IMR-90 (cell line): ENCODE data around the gene OSTF1. TPM values are rescaled to one million over a fixed set of nuclear protein-coding genes. Genes with fewer than 3 reads are reported as not detected.

Experiments used
- ATAC-seq: fragments of 200-7000 bp; cut with Tn5 transposase; 2 replicates; pipeline ENCODE4 v1.9.1; 2020; ENCODE audit warnings: low read depth, mild to moderate bottlenecking, moderate library complexity
- BruUV-seq: library from RNA; stranded (reverse); fragments of 400-500 nt; replicated peaks from 2 replicates; lab custom pipeline; 2021; lab: Mats Ljungman, UMichigan
- CTCF ChIA-PET: fragments of 300-600 bp; formaldehyde crosslinking; extraction: SDS; loops from one replicate; lab custom pipeline; 2021; ENCODE audit warnings: antibody characterized with exemption; lab: Yijun Ruan, JAX
- POLR2A ChIA-PET: fragments of 300-600 bp; sonication (Branson Sonifier 250); formaldehyde crosslinking; loops from one replicate; lab custom pipeline; 2022; ENCODE audit warnings: antibody characterized with exemption; ENCODE audit not compliant: unreplicated experiment; lab: Charles Lee
- DNase-seq: peaks from one replicate; pipeline ENCODE4 v3.0.0; 2013
- H2AFZ ChIP-seq: replicated peaks from 2 replicates; pipeline ENCODE3; 2013; ENCODE audit warnings: low read length, mild to moderate bottlenecking; ENCODE audit not compliant: poor library complexity
- H2AK5ac ChIP-seq: 2 replicates; pipeline ENCODE4 v1.6.1; 2013; ENCODE audit warnings: low read depth, low read length, inconsistent platforms
- H2AK9ac ChIP-seq: replicated peaks from 2 replicates; pipeline ENCODE3; 2013; ENCODE audit warnings: mild to moderate bottlenecking, low read depth, low read length, moderate library complexity; ENCODE audit not compliant: poor library complexity
- H2BK120ac ChIP-seq: 2 replicates; pipeline ENCODE4 v1.6.1; 2013; ENCODE audit warnings: low read depth, low read length, inconsistent platforms
- H2BK15ac ChIP-seq: 3 replicates; pipeline ENCODE4 v1.6.1; 2013; ENCODE audit warnings: low read depth, low read length, inconsistent platforms
- H2BK20ac ChIP-seq: 2 replicates; pipeline ENCODE4 v1.6.1; 2013; ENCODE audit warnings: low read depth, mild to moderate bottlenecking, inconsistent platforms, low read length, moderate library complexity
- H2BK5ac ChIP-seq: 2 replicates; pipeline ENCODE4 v1.6.1; 2013; ENCODE audit warnings: mild to moderate bottlenecking, low read depth, low read length, inconsistent platforms; ENCODE audit not compliant: poor library complexity, severe bottlenecking
- H3K14ac ChIP-seq: replicated peaks from 2 replicates; pipeline ENCODE4 v1.6.1; 2013; ENCODE audit warnings: low read depth, low read length, inconsistent platforms
- H3K18ac ChIP-seq: 2 replicates; pipeline ENCODE4 v1.6.1; 2013; ENCODE audit warnings: low read depth, low read length, control low read depth
- H3K23ac ChIP-seq: 2 replicates; pipeline ENCODE4 v1.6.1; 2013; ENCODE audit warnings: low read depth, low read length, inconsistent platforms
- H3K27ac ChIP-seq: 2 replicates; pipeline ENCODE4 v1.5.1; 2013; ENCODE audit warnings: mild to moderate bottlenecking, control low read depth, low read length; ENCODE audit not compliant: insufficient read depth
- H3K27me3 ChIP-seq: 2 replicates; pipeline ENCODE4 v1.6.1; 2013; ENCODE audit warnings: low read length; ENCODE audit not compliant: control insufficient read depth, insufficient read depth
- H3K36me3 ChIP-seq: 2 replicates; pipeline ENCODE4 v1.6.1; 2013; ENCODE audit warnings: low read length, mixed read lengths; ENCODE audit not compliant: control insufficient read depth, insufficient read depth
- H3K4ac ChIP-seq: 2 replicates; pipeline ENCODE4 v1.6.1; 2013; ENCODE audit warnings: low read depth, low read length, inconsistent platforms
- H3K4me1 ChIP-seq: 2 replicates; pipeline ENCODE4 v1.6.1; 2013; ENCODE audit warnings: low read length, mixed read lengths; ENCODE audit not compliant: control insufficient read depth, insufficient read depth
- H3K4me2 ChIP-seq: 2 replicates; pipeline ENCODE4 v1.6.1; 2013; ENCODE audit warnings: low read depth, mild to moderate bottlenecking, control low read depth, low read length, moderate library complexity
- H3K4me3 ChIP-seq: 2 replicates; pipeline ENCODE4 v1.5.1; 2013; ENCODE audit warnings: low read depth, mild to moderate bottlenecking, control low read depth, low read length, moderate library complexity; ENCODE audit not compliant: insufficient read depth
- H3K56ac ChIP-seq: 2 replicates; pipeline ENCODE4 v1.6.1; 2013; ENCODE audit warnings: low read length, inconsistent platforms; ENCODE audit not compliant: insufficient read depth; ENCODE audit errors: extremely low read depth
- H3K79me1 ChIP-seq, 2 experiments: 2 replicates each; pipeline ENCODE4 v1.6.1; 2013; ENCODE audit warnings: low read length in 2 of 2, inconsistent platforms in 1 of 2, low read depth in 1 of 2
- H3K9ac ChIP-seq: 2 replicates; pipeline ENCODE4 v1.6.1; 2013; ENCODE audit warnings: low read depth, low read length, control low read depth
- H3K9me1 ChIP-seq: 2 replicates; pipeline ENCODE4 v1.6.1; 2013; ENCODE audit warnings: low read length, inconsistent platforms; ENCODE audit not compliant: insufficient read depth
- H3K9me3 ChIP-seq: 2 replicates; pipeline ENCODE4 v1.6.1; 2013; ENCODE audit warnings: low read length; ENCODE audit not compliant: control insufficient read depth, insufficient read depth
- H4K20me1 ChIP-seq: 2 replicates; pipeline ENCODE4 v1.6.1; 2013; ENCODE audit warnings: low read length, inconsistent platforms; ENCODE audit not compliant: insufficient read depth
- H4K5ac ChIP-seq: 2 replicates; pipeline ENCODE4 v1.6.1; 2013; ENCODE audit warnings: mild to moderate bottlenecking, low read depth, low read length, control low read depth
- H4K8ac ChIP-seq, 2 experiments: 2 replicates each; pipeline ENCODE4 v1.6.1; 2013; ENCODE audit warnings: low read depth in 2 of 2, low read length in 2 of 2, control low read depth in 1 of 2, inconsistent platforms in 1 of 2
- H4K91ac ChIP-seq: 2 replicates; pipeline ENCODE4 v1.6.1; 2013; ENCODE audit warnings: low read depth, low read length, inconsistent platforms; ENCODE audit not compliant: insufficient read depth
- CEBPB ChIP-seq: IDR thresholded peaks from 2 replicates; pipeline ENCODE4 v1.6.1; 2012; ENCODE audit warnings: low read depth, low read length, improper control_type of control experiment
- CHD1 ChIP-seq: IDR thresholded peaks from 2 replicates; pipeline ENCODE4 v1.6.1; 2012; ENCODE audit warnings: low read depth, low read length, improper control_type of control experiment
- MAFK ChIP-seq: IDR thresholded peaks from 2 replicates; pipeline ENCODE4 v1.6.1; 2012; ENCODE audit warnings: low read depth, low read length, improper control_type of control experiment
- MAZ ChIP-seq: IDR thresholded peaks from 2 replicates; pipeline ENCODE4 v1.6.1; 2012; ENCODE audit warnings: low read depth, mild to moderate bottlenecking, low read length, improper control_type of control experiment, moderate library complexity, borderline replicate concordance
- NFE2L2 ChIP-seq: fragments of 150-350 bp; IDR thresholded peaks from 2 replicates; pipeline ENCODE4 v1.6.1; 2016; ENCODE audit warnings: low read depth, mild to moderate bottlenecking, low read length
- POLR2A ChIP-seq: IDR thresholded peaks from 2 replicates; pipeline ENCODE4 v1.6.1; 2012; ENCODE audit warnings: mild to moderate bottlenecking, low read depth, low read length
- RAD21 ChIP-seq: IDR thresholded peaks from 2 replicates; pipeline ENCODE4 v1.6.1; 2012; ENCODE audit warnings: low read length, improper control_type of control experiment
- RFX5 ChIP-seq: IDR thresholded peaks from 2 replicates; pipeline ENCODE4 v1.8.0; 2012; ENCODE audit warnings: low read depth, mild to moderate bottlenecking, low read length, moderate library complexity
- USF2 ChIP-seq: fragments of 150-350 bp; IDR thresholded peaks from 2 replicates; pipeline ENCODE4 v1.6.1; 2017; ENCODE audit warnings: mild to moderate bottlenecking, antibody characterized with exemption, low read length, low read depth
- WGBS, 2 experiments: methylation state at CpG; one replicate each; pipeline versions ENCODE4 v1.1.5 to v1.1.7; 2013; ENCODE audit warnings: missing lambda C conversion rate in 2 of 2; ENCODE audit not compliant: insufficient read length in 1 of 2; ENCODE audit errors: extremely low coverage in 2 of 2; 5-methylcytosine and 5-hydroxymethylcytosine counted together
- dilution Hi-C: fragments of 300-500 bp; cut with HindIII; formaldehyde crosslinking; loops from one replicate; pipeline ENCODE4 v1.14.3; 2018; ENCODE audit warnings: low sequenced_read_pairs; ENCODE audit not compliant: unreplicated experiment
- in situ Hi-C: fragments of 300-500 bp; cut with MboI; formaldehyde crosslinking; loops from 3 replicates; pipeline ENCODE4 v1.14.3; 2019; ENCODE audit warnings: low sequenced_read_pairs, inconsistent platforms, mixed read lengths
- intact Hi-C: fragments of 100-400 bp; cut with micrococcal nuclease; formaldehyde crosslinking; loops from 2 replicates; pipeline ENCODE4 v1.10.0; 2022
- polyA plus RNA-seq, 3 experiments: library from polyadenylated mRNA; depleted of rRNA; stranded (reverse); fragments of >200 nt; gene quantifications; 2 replicates each; pipeline ENCODE4 v1.2.3, GENCODE V29; 2012; ENCODE audit warnings: low replicate concordance in 1 of 3
- total RNA-seq: library from RNA; depleted of rRNA; stranded (reverse); fragments of >200 nt; gene quantifications from 2 replicates; pipeline ENCODE4 v1.2.3, GENCODE V29; 2012

OSTF1 gene
- total and polyA plus RNA-seq, 2 of the 4 experiments (the other 2 are of a cell fraction): 17.1 to 41.6 TPM

GRCh38 chr9:75147638-75148037 lies 59.3 kb downstream of the OSTF1 start:
- in situ Hi-C loops (no loop called here), dilution Hi-C loops (no loop called here), intact Hi-C loops (loop anchor here (1.0 to 5.0 kb wide), 3 partner anchors 40 to 109 kb away; no protein-coding TSS in a partner anchor)
- ChIA-PET POLR2A (no interaction called here), CTCF (interaction anchor here (0.7 kb wide), 1 partner anchor 57 kb away, joined by 3 read pairs; no protein-coding TSS in a partner anchor)
- Histone ChIP-seq H2AK9ac (no peak overlapping the region), H3K4me3 (no peak overlapping the region), H4K20me1 (no peaks in the 10 kb centered on the region; the same call in 1 of the 2 replicates), H3K79me1 (0 out of 4 replicates have a peak, but pooled peaks cover 0 to 6% of the 10 kb centered on the region in 2 experiments), H2BK20ac (peak overlapping the region; percentile 65), H3K23ac (no peak overlapping the region), H2BK120ac (peak overlapping the region; percentile 72), H2BK5ac (peak overlapping the region; percentile 89), H3K56ac (no peak overlapping the region), H3K9me1 (peaks cover 10% of the 10 kb centered on the region), H2BK15ac (no peak overlapping the region), H3K4ac (0 out of 2 replicates have a peak overlapping the region, but pooled peaks have one; percentile 16), H3K9ac (no peak overlapping the region), H2AK5ac (no peak overlapping the region), H3K36me3 (0 out of 2 replicates have a peak, but pooled peaks cover 4% of the 10 kb centered on the region), H2AFZ (no peak overlapping the region), H3K27ac (no peak overlapping the region), H3K9me3 (no peaks in the 10 kb centered on the region), H3K27me3 (no peaks in the 10 kb centered on the region), H4K91ac (no peak overlapping the region), H4K5ac (peak overlapping the region; percentile 5; the same call in 1 of the 2 replicates), H3K4me2 (peak overlapping the region; percentile 16; the same call in 1 of the 2 replicates), H3K18ac (peak overlapping the region; percentile 43; the same call in 1 of the 2 replicates), H4K8ac (peak overlapping the region in 1 of 2 experiments; percentile 54; a peak in 1 of 4 replicates), H3K14ac (no peak overlapping the region), H3K4me1 (peaks cover 4% of the 10 kb centered on the region)
- TF ChIP-seq RAD21 (no peak), CHD1 (no peak), CEBPB (no peak), NFE2L2 (no peak), MAFK (no peak), MAZ (no peak), USF2 (no peak), POLR2A (no peak), RFX5 (no peak)
- no CpG with 5 or more reads among the region's 4 CpGs for WGBS, 2 experiments
- ATAC-seq (no peak), DNase-seq (peak; percentile 19)
- no TSS peak for BruUV-seq
